Adrenal gland (tissue), 12 donors: ENCODE results near the gene PDSS1. TPM values are rescaled to one million over a fixed set of nuclear protein-coding genes. Genes with fewer than 3 reads are reported as not detected.

ENCODE experiments used
- DNase-seq, 7 donors: peaks; one replicate each; pipeline ENCODE4 v3.0.0-alpha.2; 2019 to 2020
- H3K27ac ChIP-seq, 5 donors: fragments of 200-600 bp; sonication (generic) in 4 of 5; 1 replicate in 3 of 5; 2 replicates in 2 of 5; pipeline versions ENCODE4 v1.5.1 to v1.8.0; 2016 to 2020; ENCODE audit warnings: mild to moderate bottlenecking in 1 of 5
- H3K27me3 ChIP-seq: fragments of 200-600 bp; 2 replicates; pipeline ENCODE4 v1.8.0; 2021
- H3K36me3 ChIP-seq, 2 donors: fragments of 200-600 bp; replicated peaks in 1 of 2; 1 replicate in 1 of 2; 2 replicates in 1 of 2; pipeline versions ENCODE4 v1.5.1 to v1.8.0; 2018 to 2022
- H3K4me1 ChIP-seq, 2 donors: fragments of 200-600 bp; replicated peaks in 1 of 2; 1 replicate in 1 of 2; 2 replicates in 1 of 2; pipeline versions ENCODE4 v1.5.1 to v1.8.0; 2018 to 2021
- H3K4me3 ChIP-seq, 4 donors: fragments of 200-600 bp; sonication (generic) in 3 of 4; one replicate each; pipeline ENCODE4 v1.5.1; 2016 to 2018
- H3K9me3 ChIP-seq, 3 donors: fragments of 200-600 bp; sonication (generic) in 1 of 3; replicated peaks in 1 of 3; 1 replicate in 2 of 3; 2 replicates in 1 of 3; pipeline versions ENCODE4 v1.5.1 to v1.8.0; 2016 to 2021
- POLR2A ChIP-seq, 2 donors: fragments of 450-650 bp; IDR thresholded peaks; one replicate each; pipeline ENCODE4 v1.6.1; 2017; ENCODE audit warnings: antibody characterized with exemption in 2 of 2, mild to moderate bottlenecking in 2 of 2, moderate library complexity in 1 of 2
- WGBS, 4 donors: extraction: QIAGEN DNeasy Blood & Tissue Kit in 2 of 4; methylation state at CpG; one replicate each; pipeline versions ENCODE4 v1.1.5 to v1.1.7; 2013 to 2017; 5-methylcytosine and 5-hydroxymethylcytosine counted together
- intact Hi-C, 2 donors: fragments of 100-400 bp; cut with DNase I; formaldehyde crosslinking; loops; one replicate each; pipeline versions ENCODE4 v1.14.1 to v1.15.0; 2022 to 2023
- polyA plus RNA-seq, 3 donors: library from polyadenylated mRNA; stranded (reverse); fragments of 200-250 nt in 2 of 3; fragments of 350-450 nt in 1 of 3; fragmentation: Illumina TruSeq in 1 of 3; extraction: RNeasy Lipid Tissue Mini Kit (QIAGEN cat#74804) in 1 of 3; gene quantifications; one replicate each; pipeline ENCODE4 v1.2.3, GENCODE V29; 2013 to 2014
- total RNA-seq, 9 donors: library from RNA; depleted of rRNA in 4 of 9; stranded (reverse); fragments of >200 nt in 4 of 9; fragments of 120-200 nt in 1 of 9; fragmentation: NEBNext Ultra II Directional in 1 of 9; extraction: Animal tissue kit (Norgen Biotek cat#: 25700) in 1 of 9; gene quantifications; one replicate each; pipeline versions ENCODE4 v1.1.0 to v1.2.4, GENCODE V29; 2013 to 2023
- TF ChIP-seq, protein P1 (sequence below), 6 experiments: fragments of 450-650 bp in 4 of 6; fragments of 200-600 bp in 2 of 6; sonication (generic) in 1 of 6; IDR thresholded peaks; 1 replicate in 5 of 6; 2 replicates in 1 of 6; pipeline versions ENCODE4 v1.5.1 to v1.8.0; 2016 to 2021; ENCODE audit warnings: antibody characterized with exemption in 6 of 6, mild to moderate bottlenecking in 2 of 6, moderate library complexity in 1 of 6
- donor health status: healthy with polysubstance abuse.
- donor health status: Bipolar disorder and iron deficiency.
- donor health status: DM: yes; HTN: yes; CAD: no.
- donor health status: DM: no; HTN: no; CAD: no.
- donor health status: DM: no; HTN: no; CAD: no.
- donor health status: DM: yes; HTN: yes; CAD: no.

PDSS1 gene
- total and polyA plus RNA-seq, 12 donors, result 1.2 to 7.4 (median 3.1) TPM

DNA sequence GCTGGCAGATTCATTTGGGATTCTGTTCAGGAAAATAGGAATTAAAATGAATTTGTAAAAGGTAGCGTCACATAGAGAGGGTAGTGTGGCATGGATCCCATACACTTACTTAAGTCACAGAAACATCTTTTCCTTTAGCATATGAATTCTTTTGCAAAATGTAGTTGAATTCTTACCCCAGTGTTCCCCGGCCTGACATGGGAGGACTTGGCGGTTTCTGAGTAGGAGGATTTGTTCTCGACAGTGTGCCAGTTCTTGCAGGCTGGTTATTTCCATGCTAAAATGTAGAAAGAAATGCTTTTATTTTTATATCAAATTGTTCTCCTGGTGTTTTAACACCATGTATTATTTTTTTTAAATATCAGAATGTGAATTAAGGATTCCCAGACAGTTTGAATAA is 72.6 kb downstream of the PDSS1 start:
- no peak for TF ChIP-seq POLR2A (IDR thresholded peaks at IDR 0.05)
- TF ChIP-seq, protein P1, sequence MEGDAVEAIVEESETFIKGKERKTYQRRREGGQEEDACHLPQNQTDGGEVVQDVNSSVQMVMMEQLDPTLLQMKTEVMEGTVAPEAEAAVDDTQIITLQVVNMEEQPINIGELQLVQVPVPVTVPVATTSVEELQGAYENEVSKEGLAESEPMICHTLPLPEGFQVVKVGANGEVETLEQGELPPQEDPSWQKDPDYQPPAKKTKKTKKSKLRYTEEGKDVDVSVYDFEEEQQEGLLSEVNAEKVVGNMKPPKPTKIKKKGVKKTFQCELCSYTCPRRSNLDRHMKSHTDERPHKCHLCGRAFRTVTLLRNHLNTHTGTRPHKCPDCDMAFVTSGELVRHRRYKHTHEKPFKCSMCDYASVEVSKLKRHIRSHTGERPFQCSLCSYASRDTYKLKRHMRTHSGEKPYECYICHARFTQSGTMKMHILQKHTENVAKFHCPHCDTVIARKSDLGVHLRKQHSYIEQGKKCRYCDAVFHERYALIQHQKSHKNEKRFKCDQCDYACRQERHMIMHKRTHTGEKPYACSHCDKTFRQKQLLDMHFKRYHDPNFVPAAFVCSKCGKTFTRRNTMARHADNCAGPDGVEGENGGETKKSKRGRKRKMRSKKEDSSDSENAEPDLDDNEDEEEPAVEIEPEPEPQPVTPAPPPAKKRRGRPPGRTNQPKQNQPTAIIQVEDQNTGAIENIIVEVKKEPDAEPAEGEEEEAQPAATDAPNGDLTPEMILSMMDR (IDR thresholded peaks at IDR 0.05), result no peak
- Histone ChIP-seq H3K9me3 (no peaks in the 10 kb centered on the region), H3K4me1 (no peaks in the 10 kb centered on the region), H3K27ac (no peak overlapping the region), H3K36me3 (peaks cover 0 to 7% of the 10 kb centered on the region in 2 donors), H3K27me3 (no peaks in the 10 kb centered on the region), H3K4me3 (no peak overlapping the region)
- DNase-seq, result no peak
- intact Hi-C loops, result no loop called here
- 94 to 99% (median 98%) methylated on average over 4 of the region's 4 CpGs for WGBS, 4 donors

DNA sequence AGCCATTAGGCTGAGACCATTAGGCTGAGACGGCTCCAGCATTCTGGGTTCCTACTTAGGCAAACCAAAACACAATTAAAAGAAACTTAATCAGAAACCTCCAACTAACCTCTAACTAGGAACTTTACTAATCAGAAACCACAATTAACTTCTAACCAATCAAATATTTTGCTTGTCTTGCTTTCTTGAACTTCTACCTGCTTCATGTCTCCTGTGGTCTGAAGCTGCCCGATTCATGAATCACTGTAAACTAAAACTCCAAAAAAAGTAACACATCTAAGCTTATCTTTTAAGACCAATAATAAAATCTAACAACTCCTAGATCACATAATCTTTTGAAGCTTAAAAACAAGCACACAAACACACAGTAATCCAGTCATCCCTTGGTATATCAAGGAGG is 76.1 kb downstream of the PDSS1 start:
- Histone ChIP-seq H3K36me3 (peaks cover 0 to 1% of the 10 kb centered on the region in 2 donors), H3K9me3 (no peaks in the 10 kb centered on the region), H3K27ac (no peak overlapping the region), H3K4me3 (no peak overlapping the region), H3K27me3 (no peaks in the 10 kb centered on the region), H3K4me1 (no peaks in the 10 kb centered on the region)
- no peak for TF ChIP-seq POLR2A (IDR thresholded peaks at IDR 0.05)
- TF ChIP-seq, protein P1 (IDR thresholded peaks at IDR 0.05), result no peak
- 92 to 94% (median 94%) methylated on average over 2 of the region's 2 CpGs for WGBS, 4 donors
- intact Hi-C loops, result no loop called here
- DNase-seq, result no peak

DNA sequence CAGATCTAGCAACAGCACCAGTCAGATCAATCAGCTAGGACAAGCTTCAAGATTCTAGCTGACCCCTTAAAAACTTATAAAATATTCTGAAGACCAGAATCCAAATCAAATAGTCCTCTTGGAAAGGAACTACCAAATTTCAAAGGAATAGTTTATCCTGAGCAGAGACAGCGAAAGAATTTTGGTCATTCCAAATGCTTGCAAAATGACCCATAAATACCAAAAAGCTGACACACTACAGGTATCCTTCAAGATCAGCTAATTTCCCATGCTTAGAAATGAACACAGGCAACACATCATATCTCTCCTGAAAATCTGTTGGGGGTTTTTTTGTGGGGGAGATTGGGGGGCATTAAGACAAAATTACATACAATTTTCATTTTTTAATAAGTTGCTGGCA is 78.8 kb downstream of the PDSS1 start:
- H3K27ac ChIP-seq, result no peak overlapping the region

DNA sequence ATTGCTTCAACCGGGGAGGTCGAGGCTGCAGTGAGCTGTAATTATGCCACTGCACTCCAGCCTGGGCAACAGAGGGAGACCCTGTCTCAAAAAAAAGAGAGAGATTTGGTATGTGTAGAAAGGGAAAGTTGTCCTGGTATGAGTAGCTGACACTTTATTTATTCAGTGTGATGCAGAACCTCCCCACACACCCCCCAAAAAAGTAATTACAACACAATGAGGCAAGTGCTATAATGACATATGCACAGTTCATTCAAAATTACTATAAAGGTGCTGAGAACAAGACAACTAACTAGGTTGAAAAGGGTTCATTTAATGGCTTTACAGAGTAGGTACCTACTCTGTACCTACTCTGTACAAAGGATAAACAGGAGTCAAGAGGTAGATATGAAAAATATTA is 80.2 kb downstream of the PDSS1 start:
- 79 to 100% (median 95%) methylated on average over 2 of the region's 2 CpGs for WGBS, 4 donors
- TF ChIP-seq POLR2A (IDR thresholded peaks at IDR 0.05), result no peak
- TF ChIP-seq, protein P1 (IDR thresholded peaks at IDR 0.05), result no peak
- no peak for DNase-seq

More for the DNA sequence above, 78.8 kb downstream of the PDSS1 start:
- no peaks in the 10 kb centered on the region for H3K36me3 ChIP-seq
- H3K9me3 ChIP-seq, result no peaks in the 10 kb centered on the region
- no peak for TF ChIP-seq POLR2A (IDR thresholded peaks at IDR 0.05)
- TF ChIP-seq, protein P1 (IDR thresholded peaks at IDR 0.05), result no peak
- no peaks in the 10 kb centered on the region for H3K27me3 ChIP-seq
- WGBS, 4 donors, result 92 to 96% (median 96%) methylated on average over 1 of the region's 1 CpG
- no peak overlapping the region for H3K4me3 ChIP-seq
- DNase-seq, result no peak
- intact Hi-C loops, result no loop called here
- H3K4me1 ChIP-seq, result peaks cover 5 to 8% of the 10 kb centered on the region in 2 donors

More for the DNA sequence above, 80.2 kb downstream of the PDSS1 start:
- H3K4me3 ChIP-seq, result no peak overlapping the region
- H3K27ac ChIP-seq, result no peak overlapping the region
- intact Hi-C loops, result no loop called here
- H3K36me3 ChIP-seq, result no peaks in the 10 kb centered on the region
- H3K9me3 ChIP-seq, result no peaks in the 10 kb centered on the region
- no peaks in the 10 kb centered on the region for H3K27me3 ChIP-seq
- H3K4me1 ChIP-seq, result peaks cover 6 to 9% of the 10 kb centered on the region in 2 donors
